Osteoblast (primary cell): ENCODE data around the gene CLTC. TPM values are rescaled to one million over a fixed set of nuclear protein-coding genes. Genes with fewer than 3 reads are reported as not detected.

Source experiments
- DNase-seq: peaks from one replicate; pipeline ENCODE4 v3.0.0; 2011; ENCODE audit warnings: low spot score, mixed read lengths; ENCODE audit not compliant: insufficient read length; ENCODE audit errors: missing footprints
- H2AFZ ChIP-seq: 2 replicates; pipeline ENCODE4 v1.6.0; 2011; ENCODE audit warnings: mild to moderate bottlenecking, low read length
- H3K27ac ChIP-seq: 2 replicates; pipeline ENCODE4 v1.5.1; 2011; ENCODE audit warnings: mild to moderate bottlenecking, low read depth, low read length, moderate library complexity
- H3K27me3 ChIP-seq: 2 replicates; pipeline ENCODE4 v1.6.0; 2012; ENCODE audit warnings: mild to moderate bottlenecking, control low read depth, inconsistent platforms, low read length, moderate library complexity; ENCODE audit not compliant: insufficient read depth
- H3K36me3 ChIP-seq: 2 replicates; pipeline ENCODE4 v1.5.1; 2011; ENCODE audit warnings: mild to moderate bottlenecking, low read length, control low read depth, moderate library complexity; ENCODE audit not compliant: insufficient read depth
- H3K4me1 ChIP-seq: 2 replicates; pipeline ENCODE4 v1.5.1; 2011; ENCODE audit warnings: mild to moderate bottlenecking, low read length, control low read depth, moderate library complexity; ENCODE audit not compliant: insufficient read depth
- H3K4me2 ChIP-seq: 2 replicates; pipeline ENCODE4 v1.6.0; 2011; ENCODE audit warnings: mild to moderate bottlenecking, low read length; ENCODE audit not compliant: insufficient read depth
- H3K4me3 ChIP-seq: fragments of 200-600 bp; sonication (generic); 3 replicates; pipeline ENCODE4 v1.5.1; 2012; ENCODE audit warnings: mild to moderate bottlenecking, low read length, inconsistent platforms; ENCODE audit not compliant: insufficient read depth
- H3K79me2 ChIP-seq: 2 replicates; pipeline ENCODE4 v1.6.0; 2012; ENCODE audit warnings: mild to moderate bottlenecking, low read length, control low read depth, inconsistent platforms; ENCODE audit not compliant: insufficient read depth
- H3K9me3 ChIP-seq: 2 replicates; pipeline ENCODE4 v1.5.1; 2011; ENCODE audit warnings: low read depth, low read length, control low read depth
- H4K20me1 ChIP-seq: 2 replicates; pipeline ENCODE4 v1.6.0; 2012; ENCODE audit warnings: mild to moderate bottlenecking, low read length, control low read depth; ENCODE audit not compliant: insufficient read depth
- CTCF ChIP-seq: IDR thresholded peaks from 2 replicates; pipeline ENCODE4 v1.5.1; 2011; ENCODE audit warnings: mild to moderate bottlenecking, low read depth, low read length, moderate library complexity; ENCODE audit errors: extremely low read depth
- total RNA-seq: library from RNA; depleted of rRNA; stranded (reverse); fragments of >200 nt; gene quantifications from 2 replicates; pipeline ENCODE4 v1.2.3, GENCODE V29; 2012

Gene CLTC
- total RNA-seq, 1 donor, result 518 TPM

DNA sequence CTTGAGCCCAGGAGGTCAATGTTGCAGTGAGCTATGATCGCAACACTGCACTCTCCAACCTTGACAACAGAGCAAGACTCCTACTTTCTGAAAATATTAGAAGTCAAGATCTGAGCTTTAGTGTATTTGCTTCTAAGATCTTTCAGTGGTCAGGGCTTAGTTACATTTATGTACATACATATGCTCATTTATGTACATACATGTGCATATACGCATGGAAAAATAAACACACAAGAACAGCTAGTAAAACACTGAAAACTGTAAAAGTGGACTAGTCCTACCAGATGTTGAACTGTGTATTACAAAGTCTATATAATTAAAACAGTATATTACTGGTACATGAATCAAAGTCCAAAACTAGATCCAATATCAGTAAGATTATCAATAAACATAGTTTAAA is 59.2 kb downstream of the CLTC start:
- Histone ChIP-seq H4K20me1 (peaks cover 2% of the 10 kb centered on the region), H3K27me3 (no peaks in the 10 kb centered on the region), H3K4me2 (no peak overlapping the region), H3K36me3 (peaks cover 100% of the 10 kb centered on the region), H3K4me1 (peaks cover 9% of the 10 kb centered on the region), H3K79me2 (peaks cover 82% of the 10 kb centered on the region), H3K27ac (no peak overlapping the region), H3K9me3 (no peaks in the 10 kb centered on the region), H2AFZ (no peak overlapping the region), H3K4me3 (no peak overlapping the region)
- no peak for DNase-seq
- TF ChIP-seq CTCF, result no peak

DNA sequence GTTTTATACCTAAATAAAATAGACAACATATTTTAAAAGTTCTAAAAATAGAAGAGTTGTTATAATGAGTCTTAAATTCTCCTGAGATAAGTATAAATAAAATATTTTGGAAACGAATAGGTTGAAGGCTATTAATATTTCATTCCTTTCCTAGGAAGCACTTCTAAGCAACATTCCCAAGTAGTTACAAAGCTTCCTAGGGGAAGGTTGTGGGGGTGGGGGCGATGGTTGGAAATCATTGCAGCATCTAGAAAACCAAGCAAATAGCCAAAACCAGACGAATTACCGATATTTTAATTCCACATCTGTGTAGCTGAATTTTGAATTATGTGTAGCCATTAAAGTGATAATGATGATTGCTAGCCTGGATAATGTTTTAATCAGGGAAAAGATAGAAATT is 60.6 kb downstream of the CLTC start:
- H3K27ac ChIP-seq, result peak overlapping the region; percentile 9
- TF ChIP-seq CTCF, result no peak
- H4K20me1 ChIP-seq, result peaks cover 6% of the 10 kb centered on the region
- H3K4me2 ChIP-seq, result no peak overlapping the region
- peaks cover 100% of the 10 kb centered on the region for H3K36me3 ChIP-seq
- peaks cover 9% of the 10 kb centered on the region for H3K4me1 ChIP-seq
- peaks cover 81% of the 10 kb centered on the region for H3K79me2 ChIP-seq
- DNase-seq, result no peak
- H2AFZ ChIP-seq, result no peak overlapping the region
- H3K27me3 ChIP-seq, result no peaks in the 10 kb centered on the region
- no peak overlapping the region for H3K4me3 ChIP-seq
- no peaks in the 10 kb centered on the region for H3K9me3 ChIP-seq

GRCh38 chr17:59683283-59683682 is 63.6 kb downstream of the CLTC start:
- no peak overlapping the region for H3K27ac ChIP-seq
- no peak overlapping the region for H3K4me2 ChIP-seq
- TF ChIP-seq CTCF, result no peak
- no peaks in the 10 kb centered on the region for H3K27me3 ChIP-seq
- H3K36me3 ChIP-seq, result peaks cover 99% of the 10 kb centered on the region
- H3K79me2 ChIP-seq, result peaks cover 81% of the 10 kb centered on the region
- H3K4me1 ChIP-seq, result peaks cover 9% of the 10 kb centered on the region
- H3K9me3 ChIP-seq, result no peaks in the 10 kb centered on the region
- no peak for DNase-seq
- no peak overlapping the region for H2AFZ ChIP-seq
- H3K4me3 ChIP-seq, result no peak overlapping the region
- peaks cover 17% of the 10 kb centered on the region for H4K20me1 ChIP-seq

DNA sequence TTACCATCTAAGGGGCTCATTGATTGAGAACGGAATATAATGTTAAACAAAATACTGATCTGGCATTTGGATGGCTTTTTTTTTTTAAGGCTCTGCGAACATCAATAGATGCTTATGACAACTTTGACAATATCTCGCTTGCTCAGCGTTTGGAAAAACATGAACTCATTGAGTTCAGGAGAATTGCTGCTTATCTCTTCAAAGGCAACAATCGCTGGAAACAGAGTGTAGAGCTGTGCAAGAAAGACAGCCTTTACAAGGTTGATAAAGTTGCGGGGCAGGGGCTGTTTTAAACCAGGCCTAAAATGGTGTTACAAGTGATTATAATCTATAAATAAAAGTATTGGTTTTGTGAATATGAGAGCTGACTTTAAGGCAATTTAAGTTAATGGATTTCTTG is 65.3 kb downstream of the CLTC start:
- no peak overlapping the region for H3K4me2 ChIP-seq
- H3K27ac ChIP-seq, result no peak overlapping the region
- H2AFZ ChIP-seq, result no peak overlapping the region
- peaks cover 89% of the 10 kb centered on the region for H3K79me2 ChIP-seq
- no peak for DNase-seq
- no peaks in the 10 kb centered on the region for H3K9me3 ChIP-seq
- TF ChIP-seq CTCF, result no peak
- H3K27me3 ChIP-seq, result no peaks in the 10 kb centered on the region
- peaks cover 98% of the 10 kb centered on the region for H3K36me3 ChIP-seq
- H3K4me3 ChIP-seq, result no peak overlapping the region
- H4K20me1 ChIP-seq, result peaks cover 17% of the 10 kb centered on the region
- H3K4me1 ChIP-seq, result peaks cover 4% of the 10 kb centered on the region
